Prostate gland (tissue), 2 donors: Measurements from ENCODE around the gene ZNF677. TPM values are rescaled to one million over a fixed set of nuclear protein-coding genes. Genes with fewer than 3 reads are reported as not detected.
"Not testable (repeated sequence)": the region's sequence is repeated elsewhere in the genome, so short reads cannot be mapped to it uniquely, and the experiment has no call there.

Source experiments
- DNase-seq: peaks from one replicate; pipeline ENCODE4 v3.0.0-alpha.2; 2019; ENCODE audit warnings: low spot score
- H3K27ac ChIP-seq, 2 donors: fragments of 200-600 bp; sonication (generic); 2 replicates each; pipeline ENCODE4 v1.5.1; 2017 to 2019
- H3K27me3 ChIP-seq: fragments of 200-600 bp; sonication (generic); replicated peaks from 2 replicates; pipeline ENCODE4 v1.5.1; 2019; ENCODE audit not compliant: insufficient read depth
- H3K36me3 ChIP-seq, 2 donors: fragments of 200-600 bp; sonication (generic); 1 replicate in 1 of 2; 2 replicates in 1 of 2; pipeline versions ENCODE4 v1.5.1 to v1.8.1; 2017 to 2019
- H3K4me1 ChIP-seq: fragments of 200-600 bp; sonication (generic); replicated peaks from 2 replicates; pipeline ENCODE4 v1.5.1; 2019
- H3K4me3 ChIP-seq, 2 donors: fragments of 200-600 bp; sonication (generic); 2 replicates each; pipeline ENCODE4 v1.5.1; 2017 to 2019
- H3K9me3 ChIP-seq: fragments of 200-600 bp; sonication (generic); 2 replicates; pipeline ENCODE4 v1.5.1; 2017
- CTCF ChIP-seq, 4 experiments: fragments of 200-600 bp in 2 of 4; fragments of 450-650 bp in 2 of 4; sonication (generic) in 2 of 4; IDR thresholded peaks; 1 replicate in 3 of 4; 2 replicates in 1 of 4; pipeline ENCODE4 v1.5.1; 2016 to 2019; ENCODE audit warnings: antibody characterized with exemption in 4 of 4, mild to moderate bottlenecking in 2 of 4, moderate library complexity in 2 of 4
- POLR2A ChIP-seq: fragments of 450-650 bp; IDR thresholded peaks from one replicate; pipeline ENCODE4 v1.6.1; 2016; ENCODE audit warnings: antibody characterized with exemption, mild to moderate bottlenecking
- POLR2AphosphoS5 ChIP-seq: sonication (generic); formaldehyde crosslinking; IDR thresholded peaks from one replicate; pipeline ENCODE4 v1.6.1; 2017; ENCODE audit warnings: antibody characterized with exemption
- WGBS: methylation state at CpG from one replicate; pipeline ENCODE4 v1.1.5; 2018; 5-methylcytosine and 5-hydroxymethylcytosine counted together
- intact Hi-C: fragments of 100-400 bp; cut with DNase I; formaldehyde crosslinking; loops from one replicate; pipeline ENCODE4 v1.14.2; 2022
- total RNA-seq, 2 donors: library from RNA; depleted of rRNA; stranded (reverse); fragments of >200 nt; gene quantifications; one replicate each; pipeline ENCODE4 v1.1.0, GENCODE V29; 2016

ZNF677 gene
- total RNA-seq, 2 donors from 2014 or later: 28.1 to 35.8 TPM

GRCh38 chr19:53237114-53237777 lies 17.4 kb downstream of the ZNF677 start:
- TF ChIP-seq POLR2AphosphoS5: no peak
- no peak for TF ChIP-seq POLR2A
- Histone ChIP-seq H3K27ac (no peak overlapping the region), H3K4me1 (no peaks in the 10 kb centered on the region), H3K9me3 (no peaks in the 10 kb centered on the region), H3K27me3 (no peaks in the 10 kb centered on the region), H3K36me3 (peaks cover 10 to 16% of the 10 kb centered on the region in 2 donors), H3K4me3 (no peak overlapping the region)
- intact Hi-C loops: no loop called here
- WGBS: 96% methylated on average over 4 of the region's 4 CpGs
- DNase-seq: no peak

- H3K4me3 ChIP-seq: no peak overlapping the region
- no peaks in the 10 kb centered on the region for H3K9me3 ChIP-seq
- WGBS: 91% methylated on average over 20 of the region's 20 CpGs
Observed at GRCh38 chr19:53224606-53225005, 30.1 kb downstream of the ZNF677 start.

GRCh38 chr19:53222716-53223115 lies 32.0 kb downstream of the ZNF677 start:
- intact Hi-C loops, H3K27ac ChIP-seq, H3K36me3 ChIP-seq, H3K9me3 ChIP-seq, H3K27me3 ChIP-seq, H3K4me1 ChIP-seq, H3K4me3 ChIP-seq, DNase-seq: not testable (repeated sequence)
- WGBS: 97% methylated on average over 5 of the region's 28 CpGs

More at GRCh38 chr19:53224606-53225005, 30.1 kb downstream of the ZNF677 start:
- TF ChIP-seq POLR2AphosphoS5: no peak
- Histone ChIP-seq H3K27ac (no peak overlapping the region), H3K27me3 (no peaks in the 10 kb centered on the region), H3K36me3 (no peaks in the 10 kb centered on the region), H3K4me1 (no peaks in the 10 kb centered on the region)
- DNase-seq: no peak
- intact Hi-C loops: no loop called here

- WGBS: 100% methylated on average over 2 of the region's 2 CpGs
- H3K4me3 ChIP-seq: no peak overlapping the region
- H3K27ac ChIP-seq: no peak overlapping the region
- no peaks in the 10 kb centered on the region for H3K9me3 ChIP-seq
- no peak for TF ChIP-seq POLR2AphosphoS5
- no peak for TF ChIP-seq POLR2A
- TF ChIP-seq CTCF (IDR thresholded peaks at IDR 0.05): no peak
- no peaks in the 10 kb centered on the region for H3K4me1 ChIP-seq
- intact Hi-C loops: no loop called here
- DNase-seq: no peak
- no peaks in the 10 kb centered on the region for H3K36me3 ChIP-seq
- H3K27me3 ChIP-seq: no peaks in the 10 kb centered on the region
Observed at GRCh38 chr19:53212703-53213320, 41.9 kb downstream of the ZNF677 start.

GRCh38 chr19:53211554-53211953 lies 43.1 kb downstream of the ZNF677 start:
- H3K9me3 ChIP-seq, H3K27me3 ChIP-seq, DNase-seq, H3K36me3 ChIP-seq, H3K4me1 ChIP-seq, intact Hi-C loops, H3K27ac ChIP-seq, H3K4me3 ChIP-seq: not testable (repeated sequence)
- 87% methylated on average over 3 of the region's 3 CpGs for WGBS

GRCh38 chr19:53196777-53197396 lies 57.8 kb downstream of the ZNF677 start:
- intact Hi-C loops: loop anchor here (5.0 to 10.0 kb wide), 4 partner anchors 138 to 548 kb away; partner anchors contain the start of genes ZNF816 and ZNF845

More at GRCh38 chr19:53196777-53197396, 57.8 kb downstream of the ZNF677 start:
- no peaks in the 10 kb centered on the region for H3K27me3 ChIP-seq
- no peaks in the 10 kb centered on the region for H3K4me1 ChIP-seq
- peak overlapping the region; percentile 77 to 81 for H3K27ac ChIP-seq
- WGBS: under 1% methylated on average over 33 of the region's 42 CpGs
- TF ChIP-seq CTCF (IDR thresholded peaks at IDR 0.05): peak in 1 of 4 experiments; percentile 16
- TF ChIP-seq POLR2A: peak; percentile 81
- peak; percentile 81 for TF ChIP-seq POLR2AphosphoS5
- DNase-seq: peak; percentile 96
- no peaks in the 10 kb centered on the region for H3K36me3 ChIP-seq
- no peaks in the 10 kb centered on the region for H3K9me3 ChIP-seq
- H3K4me3 ChIP-seq: peak overlapping the region; percentile 54 to 59
